ENCODE data around the gene SYT12.
"Not testable (repeated sequence)": the region's sequence is repeated elsewhere in the genome, so short reads cannot be mapped to it uniquely, and the experiment has no call there.

The SYT12 gene

DNA sequence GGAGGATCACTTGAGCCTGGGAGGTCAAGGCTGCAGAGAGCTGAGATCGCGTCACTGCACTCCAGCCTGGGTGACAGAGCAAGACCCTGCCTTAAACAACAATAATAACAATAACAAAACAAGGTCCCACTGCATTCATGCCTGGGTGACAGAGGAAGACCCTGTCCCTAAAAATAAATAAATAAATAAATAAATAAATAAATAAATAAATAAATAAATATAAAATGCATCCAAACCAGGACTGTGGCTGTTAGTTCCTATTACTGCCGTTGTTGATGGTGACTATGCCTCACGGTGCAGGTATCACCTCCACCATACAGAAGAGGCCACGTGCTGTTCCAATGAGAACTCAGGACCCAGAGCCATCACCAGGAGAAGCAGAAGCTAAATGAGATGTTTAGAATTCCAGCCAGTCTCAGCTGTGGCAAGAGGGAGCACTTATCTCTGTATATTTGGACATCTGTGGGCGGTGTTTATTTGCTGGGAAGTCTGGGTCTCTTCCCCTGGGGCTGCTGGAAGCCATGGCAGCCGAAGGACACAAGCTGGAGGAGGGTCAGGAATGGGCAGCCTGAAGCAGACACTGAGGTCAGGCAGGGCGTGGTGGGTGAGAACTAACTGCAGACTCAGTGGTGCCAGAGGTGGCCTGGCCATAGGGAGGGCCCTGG is 26.2 kb upstream of the SYT12 start:
- DNase-seq = no peak

DNA sequence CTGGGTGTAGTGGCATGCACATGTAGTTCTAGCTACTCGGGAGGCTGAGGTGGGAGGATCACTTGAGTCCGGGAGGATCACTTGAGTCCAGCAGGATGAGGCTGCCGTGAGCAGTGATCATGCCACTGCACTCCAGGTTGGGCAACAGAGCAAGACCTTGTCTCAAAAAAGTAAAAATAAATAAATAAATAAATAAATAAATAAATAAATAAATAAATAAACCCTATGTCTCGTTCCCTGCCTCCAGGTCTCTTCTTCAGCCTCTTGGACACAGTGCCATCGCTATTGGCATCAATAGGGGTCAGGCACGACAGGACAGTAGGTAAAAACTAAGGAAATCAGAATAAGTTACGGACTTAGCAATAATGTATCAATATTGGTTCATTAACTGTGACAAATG is 23.4 kb upstream of the SYT12 start:
- no peak for DNase-seq

DNA sequence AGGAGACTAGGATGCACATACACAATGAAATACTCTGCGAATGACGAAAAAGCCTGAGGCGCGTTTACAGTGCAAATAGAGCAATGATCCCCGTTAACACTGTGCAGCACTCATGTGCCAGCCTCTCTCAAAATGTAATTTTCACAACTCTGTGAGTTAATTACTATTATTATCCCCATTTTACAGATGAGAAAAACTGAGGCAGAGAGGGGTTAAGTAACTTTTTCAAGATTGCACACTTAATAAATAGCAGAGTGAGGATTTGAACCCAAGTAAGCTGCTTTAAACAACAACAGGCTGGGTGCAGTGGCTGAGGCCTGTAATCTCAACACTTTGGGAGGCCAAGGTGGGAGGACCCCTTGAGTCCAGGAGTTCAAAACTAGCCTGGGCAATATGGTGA is 21.6 kb upstream of the SYT12 start:
- DNase-seq = no peak

DNA sequence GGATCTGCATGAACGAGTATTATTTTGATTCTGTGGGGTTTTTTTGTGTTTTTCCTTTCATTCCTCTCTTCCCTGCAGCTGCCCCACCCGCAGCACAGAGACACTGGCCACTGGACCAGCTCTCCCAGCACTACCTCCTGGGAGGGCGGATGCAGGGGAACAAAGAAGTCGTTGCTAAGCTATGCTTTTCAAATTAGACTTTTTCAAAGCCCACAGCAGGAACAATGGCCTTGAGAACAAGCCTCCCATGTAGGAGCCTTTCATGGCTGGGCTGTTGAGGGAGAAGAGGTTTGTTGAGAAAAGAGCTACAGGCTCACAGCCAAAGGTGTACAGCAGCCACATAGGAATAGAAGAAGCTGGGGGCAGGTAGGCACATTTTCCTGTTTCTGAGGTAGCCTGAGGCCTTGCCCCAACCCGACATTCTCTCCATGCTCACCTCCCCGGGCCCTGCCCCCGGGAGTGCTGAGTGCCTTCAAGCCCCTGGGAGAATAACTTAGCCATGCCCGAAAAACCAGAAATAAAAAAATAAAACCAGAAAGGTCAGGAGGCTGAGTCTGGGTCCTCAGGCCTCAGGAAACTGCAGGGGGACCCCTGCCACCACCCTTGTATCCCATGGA is 20.5 kb upstream of the SYT12 start:
- no peak for DNase-seq

DNA sequence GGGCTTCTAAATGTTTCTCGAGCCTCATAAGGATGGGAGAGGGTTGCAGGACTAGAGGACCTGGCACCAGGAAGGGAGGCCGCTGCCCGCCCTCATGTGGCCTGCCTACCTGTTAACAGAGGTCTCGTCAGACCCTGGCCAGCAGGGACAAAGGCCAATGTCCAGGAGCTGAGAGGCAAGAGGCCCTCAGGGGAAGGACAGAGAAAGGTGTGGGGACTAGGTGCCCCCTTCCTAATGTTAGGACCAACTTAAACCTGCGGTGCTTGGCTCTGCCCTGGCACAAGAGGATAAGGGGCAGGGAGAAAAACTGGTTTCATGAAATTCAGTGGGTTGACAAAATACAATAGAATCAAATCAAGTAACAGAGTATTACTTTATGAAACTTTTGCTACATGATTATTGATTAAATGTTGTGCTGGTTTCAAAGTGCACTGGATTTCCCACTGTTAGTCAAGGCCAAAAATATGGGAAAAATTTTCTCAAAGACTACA is 20.0 kb upstream of the SYT12 start:
- no peak for DNase-seq

DNA sequence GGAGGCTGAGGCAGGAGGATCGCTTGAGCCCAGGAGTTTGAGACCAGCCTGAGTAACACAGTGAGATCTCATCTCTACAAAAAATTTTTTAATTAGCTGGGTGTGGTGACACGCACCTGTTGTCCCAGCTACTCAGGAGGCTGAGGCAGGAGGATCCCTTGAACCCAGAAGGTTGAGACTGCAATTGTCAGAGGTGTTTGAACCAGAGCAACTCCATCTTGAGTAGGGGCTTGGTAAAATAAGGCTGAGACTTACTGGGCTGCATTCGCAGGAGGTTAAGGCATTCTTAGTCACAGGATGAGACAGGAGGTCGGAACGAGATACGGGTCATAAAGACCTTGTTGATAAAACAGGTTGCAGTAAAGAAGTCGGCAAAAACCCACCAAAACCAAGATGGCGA is 17.7 kb upstream of the SYT12 start:
- not testable (repeated sequence) for DNase-seq

DNA sequence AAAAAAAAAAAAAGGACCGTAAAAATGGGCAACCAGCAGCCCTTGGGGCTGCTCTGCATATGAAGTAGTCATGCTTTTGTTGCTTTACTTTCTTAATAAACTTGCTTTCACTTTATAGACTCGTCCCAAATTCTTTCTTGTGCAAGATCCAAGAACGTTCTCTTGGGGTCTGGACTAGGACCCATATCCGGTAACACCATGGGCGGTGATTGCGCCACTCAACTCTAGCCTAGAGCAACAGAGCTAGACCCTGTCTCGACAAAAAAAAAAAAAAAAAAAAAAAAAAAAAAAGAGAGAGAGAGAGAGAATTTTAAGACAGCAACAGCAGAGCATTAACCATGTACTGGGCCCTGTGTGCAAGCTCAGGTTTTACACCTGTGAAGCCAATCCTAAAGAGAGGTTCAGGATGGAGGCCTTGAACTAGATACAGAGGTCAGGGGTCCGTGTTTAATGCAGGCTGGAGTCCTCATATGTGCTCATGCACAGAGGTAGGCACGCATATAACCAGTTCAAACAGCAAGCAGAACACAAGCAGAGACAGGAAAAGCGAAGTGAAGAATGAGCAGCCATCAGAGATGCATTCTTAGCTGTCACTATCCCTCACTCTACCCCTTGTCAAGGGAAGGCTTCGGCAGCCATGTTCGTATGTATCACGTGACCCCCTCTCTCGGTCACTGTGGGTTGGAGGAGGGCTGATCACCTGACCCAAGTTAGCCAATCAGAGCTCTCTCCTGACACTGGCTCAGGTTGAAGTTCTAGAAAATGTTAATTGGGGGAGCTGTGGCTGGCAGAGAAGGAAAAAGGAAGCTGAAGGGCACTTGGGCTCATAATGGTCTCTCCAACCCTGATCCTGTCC is 16.7 kb upstream of the SYT12 start:
- peak in 1 of 2 experiments; percentile 37 for DNase-seq

DNA sequence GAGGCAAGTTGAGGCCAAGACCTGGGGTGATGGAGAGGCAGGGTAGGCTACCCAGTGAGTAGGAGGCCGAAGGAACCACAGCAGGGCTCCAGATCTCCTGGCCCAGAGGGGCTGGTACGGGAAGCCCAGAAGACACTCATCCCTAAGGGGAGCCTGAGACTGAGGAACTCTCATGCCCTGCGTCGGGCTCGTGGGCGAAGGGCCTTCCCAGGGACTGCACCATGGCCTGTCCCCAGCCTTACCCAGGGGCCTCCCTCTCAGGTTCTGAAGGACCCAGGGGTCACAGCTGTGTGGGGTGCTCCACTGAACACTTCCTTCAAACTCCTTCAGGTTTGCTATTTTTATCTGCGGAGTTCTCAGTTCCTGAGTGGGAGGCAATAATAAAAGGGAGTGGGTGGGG is 15.8 kb upstream of the SYT12 start:
- DNase-seq = no peak

DNA sequence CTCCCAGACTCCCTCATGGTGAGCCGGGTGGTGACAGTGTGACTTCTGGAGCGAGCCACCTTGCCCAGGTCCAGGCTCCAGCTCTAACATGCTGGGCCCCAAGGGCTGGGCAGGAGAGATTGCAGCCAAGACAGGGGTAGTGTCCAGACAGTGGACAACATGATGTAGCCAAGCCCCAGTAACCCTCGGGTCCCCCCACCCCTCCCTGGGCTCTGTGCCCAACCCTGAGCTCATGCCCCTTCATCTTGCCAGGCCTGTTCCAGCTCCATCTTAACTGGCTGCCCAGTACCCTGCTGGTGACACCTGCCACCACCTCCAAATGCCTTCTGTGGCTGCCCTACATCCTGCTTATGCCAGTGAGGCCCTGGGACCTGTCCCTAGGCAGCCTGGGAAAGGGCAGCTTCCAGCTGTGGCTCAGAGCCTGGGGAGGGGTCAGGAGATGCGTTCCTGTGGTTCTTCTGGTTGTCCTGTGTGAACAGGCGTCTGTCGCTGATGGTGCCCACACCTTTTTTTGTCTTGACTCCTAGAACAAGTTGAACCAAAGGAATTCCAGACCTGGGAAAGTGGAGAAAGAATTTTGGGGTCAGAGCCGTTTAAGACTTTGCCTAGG is 12.5 kb upstream of the SYT12 start:
- no peak for DNase-seq

DNA sequence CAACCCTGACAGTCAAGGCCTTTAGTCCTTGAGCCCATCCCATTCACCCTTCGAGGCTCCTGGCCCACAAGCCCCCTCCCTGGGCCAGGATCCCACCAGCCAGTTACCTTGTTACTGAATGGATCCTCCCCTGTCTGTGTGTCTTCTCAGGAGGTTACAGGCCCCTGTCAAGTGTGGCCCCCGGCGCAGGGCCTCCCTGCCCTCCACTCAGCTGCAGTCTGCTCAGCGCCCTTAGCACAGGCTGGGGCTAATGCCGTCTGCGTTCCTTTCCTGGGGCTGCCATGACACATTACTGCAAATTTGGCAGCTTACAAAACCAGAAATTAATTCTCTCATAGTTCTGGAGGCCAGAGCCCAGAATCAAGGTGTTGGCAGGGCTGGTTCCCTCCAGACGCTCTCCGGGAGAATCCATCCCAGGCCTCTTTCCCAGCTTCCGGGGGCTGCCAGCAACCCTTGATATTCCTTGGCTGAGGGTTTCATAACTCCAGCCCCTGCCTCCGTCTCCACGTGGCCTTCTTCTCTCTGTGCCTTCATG is 9.4 kb upstream of the SYT12 start:
- no peak for DNase-seq

DNA sequence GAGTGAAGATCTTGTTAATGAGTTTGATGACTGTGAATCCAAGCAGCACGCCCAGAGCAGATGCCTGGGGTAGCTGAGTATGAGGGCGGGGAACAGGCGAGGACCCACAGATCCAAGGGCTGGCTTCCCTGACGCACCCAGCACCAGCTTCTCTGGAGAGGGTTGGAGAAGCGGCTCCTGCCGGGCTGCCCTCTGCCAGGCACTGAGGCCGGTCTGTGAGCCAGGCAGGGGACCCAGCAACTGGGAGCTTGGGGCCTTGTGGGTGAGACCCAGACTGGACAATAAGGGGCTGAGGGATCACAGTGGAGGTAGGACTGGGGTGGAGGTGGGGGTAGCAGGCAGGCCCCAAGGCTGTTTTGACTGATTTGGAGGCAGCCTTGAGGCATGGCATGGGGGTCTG is 8.6 kb upstream of the SYT12 start:
- no peak for DNase-seq

DNA sequence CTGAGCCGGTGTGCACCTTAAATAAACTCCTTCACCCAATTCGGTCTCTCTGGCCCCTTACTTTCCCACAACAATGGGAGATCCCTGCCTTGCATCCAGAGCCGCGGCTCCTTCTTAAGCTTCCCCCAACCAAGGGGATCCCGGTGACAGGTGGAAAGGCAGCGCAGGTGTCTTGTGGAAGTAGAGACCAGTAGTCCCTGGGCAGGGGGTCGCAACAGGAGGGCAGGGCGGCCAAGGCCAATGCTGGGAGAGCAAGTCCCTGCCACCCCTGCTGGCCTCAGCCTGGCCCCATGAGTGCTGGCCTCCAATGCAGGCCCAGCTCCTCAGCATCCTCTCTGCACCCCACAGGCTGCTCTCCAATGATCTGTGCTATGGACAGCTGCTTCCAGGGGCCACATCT is 7.9 kb upstream of the SYT12 start:
- no peak for DNase-seq

DNA sequence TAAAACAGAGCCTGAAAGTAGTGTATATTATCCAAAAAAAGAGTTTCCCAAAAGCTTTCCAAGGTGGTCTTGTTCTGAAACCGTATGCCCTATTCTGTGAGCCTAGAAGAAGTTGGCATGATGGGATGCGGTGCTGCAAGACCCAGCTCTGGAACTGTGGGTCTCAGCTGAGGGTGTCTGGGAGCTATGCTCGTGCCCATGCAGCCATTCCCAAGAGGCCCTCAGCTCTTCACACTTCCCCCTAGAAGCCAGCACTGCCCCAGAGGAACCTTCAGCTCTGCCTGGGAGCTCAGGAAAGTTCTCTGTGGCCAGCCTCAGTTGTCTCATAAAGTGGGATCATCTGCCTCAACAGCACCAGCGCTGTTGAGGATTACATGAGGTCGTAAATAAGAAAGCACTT is 6.4 kb upstream of the SYT12 start:
- DNase-seq = no peak

DNA sequence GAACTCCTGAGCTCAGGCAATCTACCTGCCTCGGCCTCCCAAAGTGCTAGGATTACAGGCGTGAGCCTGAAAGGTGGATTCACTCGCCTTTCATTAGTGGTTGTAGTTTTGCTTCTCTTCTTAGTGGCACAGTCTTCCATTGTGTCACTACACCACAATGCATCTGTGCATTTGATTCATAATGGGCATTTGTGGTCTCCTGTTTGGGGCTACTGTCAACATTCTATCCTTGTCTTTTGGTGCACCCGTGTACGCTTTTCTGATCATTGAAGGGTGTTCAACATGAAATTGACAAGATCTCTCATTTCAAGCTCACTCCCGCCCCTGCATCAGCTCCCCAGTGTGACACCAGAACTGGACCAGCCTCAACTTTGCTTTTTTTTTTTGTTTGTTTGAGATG is 2.0 kb upstream of the SYT12 start:
- no peak for DNase-seq

DNA sequence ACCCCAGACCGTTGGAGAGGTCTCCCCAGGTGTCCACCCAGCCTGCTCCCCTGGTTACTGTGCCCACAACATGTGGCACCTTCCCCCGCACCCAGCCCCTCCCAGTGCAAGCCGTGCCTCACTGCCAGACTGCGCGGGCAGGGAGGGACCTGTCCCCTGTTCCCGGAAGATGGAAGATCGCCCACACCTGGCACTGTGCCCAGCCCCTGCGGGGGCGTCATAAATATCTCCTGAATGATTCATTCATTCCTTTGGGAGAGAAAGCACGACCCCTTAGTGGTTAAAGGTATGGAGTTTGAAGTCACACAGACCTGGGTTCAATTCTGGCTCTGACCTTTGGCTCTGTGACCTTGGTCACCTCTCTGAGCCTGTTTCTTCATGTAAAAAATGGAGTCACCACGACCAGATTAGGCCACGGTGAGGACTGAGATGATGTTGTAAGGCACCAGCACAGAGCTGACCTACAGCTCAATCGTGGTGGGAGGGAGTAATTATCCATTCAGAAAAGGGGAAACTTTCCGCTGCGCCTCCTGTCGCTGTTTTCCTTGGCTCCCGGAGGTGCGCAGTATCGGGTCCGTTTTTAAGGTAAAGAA is 497 bp upstream of the SYT12 start:
- DNase-seq = peak in 1 of 2 experiments; percentile 59

DNA sequence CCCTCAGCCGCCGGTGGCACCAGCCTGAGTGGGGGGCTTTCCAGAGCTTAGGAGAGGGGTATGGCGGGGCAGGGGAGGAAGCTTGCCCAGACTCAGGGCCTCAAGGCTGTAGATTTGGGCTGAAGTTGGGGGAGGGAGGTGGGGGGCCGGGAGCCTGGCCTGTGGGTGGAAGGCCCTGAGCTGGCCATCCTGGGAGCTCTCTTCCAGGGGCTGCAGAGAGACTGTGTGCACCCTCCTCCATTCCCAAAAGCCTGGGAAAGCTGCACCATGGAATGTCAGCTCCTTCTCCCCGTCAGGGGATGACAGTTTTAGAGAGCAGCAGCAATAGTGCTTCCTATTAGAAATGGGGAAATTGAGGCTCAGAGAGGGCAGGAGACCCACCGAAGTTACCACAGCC is 1.0 kb downstream of the SYT12 start:
- no peak for DNase-seq

DNA sequence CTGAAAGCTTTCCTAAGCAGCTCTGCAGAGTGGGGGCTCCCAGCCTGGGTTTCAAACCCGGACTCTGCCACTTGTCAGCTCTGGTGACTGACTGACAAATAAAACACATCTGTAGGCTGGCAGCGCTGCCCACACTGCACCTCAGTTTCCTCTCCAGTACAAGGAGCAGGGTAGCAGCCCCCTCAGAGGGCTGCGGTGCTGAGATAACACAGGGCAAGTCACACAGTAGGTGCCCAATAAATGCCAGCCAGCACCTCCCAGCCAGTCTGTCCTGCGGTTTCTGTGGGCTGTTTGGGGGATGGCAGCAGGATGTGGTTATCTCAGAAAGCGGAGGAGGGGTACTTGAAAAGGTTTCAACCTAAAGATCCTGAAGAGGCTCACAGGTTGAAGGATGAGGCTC is 1.5 kb downstream of the SYT12 start:
- DNase-seq = no peak

DNA sequence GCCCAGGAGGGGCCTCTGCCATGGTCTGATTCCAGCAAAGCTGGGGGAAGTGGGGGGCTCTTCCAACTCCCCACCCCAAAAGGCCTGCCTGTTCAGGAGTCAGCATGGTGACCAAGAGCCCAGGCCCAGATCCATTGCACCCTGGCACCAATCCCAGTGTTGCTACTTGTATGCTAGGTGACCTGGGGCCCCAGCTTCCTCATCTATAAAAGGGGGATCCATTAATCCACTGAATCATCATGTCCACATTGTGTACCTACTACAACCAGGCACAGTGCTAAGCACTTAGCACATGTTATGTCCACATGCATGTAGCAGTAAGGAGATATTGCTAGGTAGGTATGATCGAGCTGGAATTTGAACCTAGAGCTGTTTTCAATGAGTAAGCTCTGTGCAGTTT is 2.0 kb downstream of the SYT12 start:
- no peak for DNase-seq

DNA sequence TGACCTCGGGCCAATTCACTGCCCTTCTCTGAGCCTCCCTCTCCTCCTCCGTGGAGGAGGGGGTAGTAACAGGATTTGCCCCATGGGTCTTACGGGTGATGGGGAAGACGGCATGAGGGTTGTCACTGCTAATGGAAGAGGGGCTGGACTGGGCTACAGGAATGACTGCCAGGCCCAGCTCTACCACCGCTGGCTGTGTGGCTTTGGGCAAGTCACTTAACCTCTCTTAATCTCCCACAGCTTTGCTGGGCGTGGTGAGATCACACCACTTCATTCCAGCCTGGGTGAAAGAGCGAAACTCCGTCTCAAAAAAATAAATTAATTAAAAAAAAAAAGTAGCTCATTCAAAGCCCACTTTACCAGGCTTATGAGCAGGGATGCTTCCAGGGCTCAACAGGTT is 2.8 kb downstream of the SYT12 start:
- DNase-seq = no peak

DNA sequence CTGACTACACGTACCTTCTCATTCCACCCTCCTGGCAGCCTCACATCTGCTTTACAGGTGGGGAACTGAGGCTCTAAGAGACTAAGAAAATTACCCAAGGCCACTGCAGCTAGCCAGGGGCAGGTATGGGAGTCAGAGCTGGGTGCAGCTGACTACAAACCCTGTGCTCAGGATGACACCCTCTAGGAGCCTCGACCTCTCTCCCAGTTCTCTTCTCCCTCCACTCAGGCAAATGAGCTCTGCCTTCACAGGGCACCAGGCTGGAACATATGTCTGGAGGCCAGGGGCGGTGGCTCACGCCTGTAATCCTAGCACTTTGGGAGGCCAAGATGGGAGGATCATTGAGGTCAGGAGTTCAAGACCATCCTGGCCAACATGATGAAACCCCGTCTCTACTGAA is 4.0 kb downstream of the SYT12 start:
- DNase-seq = no peak

DNA sequence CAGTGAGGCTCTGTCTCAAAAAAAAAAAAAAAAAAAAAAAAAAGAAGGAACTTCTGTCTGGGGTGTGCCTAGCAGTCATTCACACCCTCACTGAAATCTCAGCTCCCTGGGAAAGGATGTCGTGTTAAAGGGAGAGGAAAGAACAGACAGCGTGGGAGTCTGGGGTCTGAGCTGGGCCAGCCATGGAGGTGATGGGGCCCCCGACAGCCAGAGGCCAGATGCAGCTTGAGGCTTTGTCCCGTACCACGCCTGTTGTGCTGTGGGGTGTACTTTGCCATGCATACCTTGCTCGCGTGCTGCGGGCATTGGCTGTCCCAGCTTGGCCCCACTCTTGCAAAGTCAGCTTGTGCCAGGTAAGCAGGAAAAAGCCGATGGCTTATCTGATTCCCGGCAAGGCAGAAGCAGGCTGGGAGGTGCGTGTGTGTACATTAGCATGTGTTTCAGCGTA is 4.6 kb downstream of the SYT12 start:
- no peak for DNase-seq

DNA sequence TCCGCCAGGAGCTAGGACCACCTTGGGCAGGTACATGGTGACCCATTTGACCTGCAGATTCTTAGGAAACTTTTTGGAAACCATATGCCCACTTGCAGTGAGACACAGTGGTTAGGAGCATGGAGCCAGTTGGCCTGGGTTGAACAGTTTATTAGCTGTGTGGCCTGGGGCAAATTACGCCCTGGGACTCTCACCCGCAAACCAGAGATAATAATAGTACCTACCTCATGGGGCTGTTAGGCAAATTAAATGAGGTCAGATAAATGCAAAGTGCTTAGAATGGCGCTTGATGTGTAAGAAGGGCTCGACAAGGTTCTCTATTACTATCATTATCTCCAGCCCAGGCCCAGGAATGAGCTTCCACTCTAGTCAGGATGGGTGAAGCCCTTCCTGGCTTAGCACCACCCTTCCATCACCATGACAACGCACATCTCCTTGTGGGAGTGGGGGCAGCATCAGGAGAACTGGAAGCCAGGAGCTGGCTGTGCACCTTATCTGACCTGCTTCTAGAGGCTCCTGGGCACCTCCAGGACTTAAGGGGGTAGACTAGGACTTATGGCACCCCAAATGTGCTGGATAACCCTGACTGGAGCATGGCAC is 5.1 kb downstream of the SYT12 start:
- no peak for DNase-seq
